T-helper 9 cell (primary cell): ENCODE measurements around the gene GNG3.
"Not testable (repeated sequence)": the region's sequence is repeated elsewhere in the genome, so short reads cannot be mapped to it uniquely, and the experiment has no call there.

Source experiments
- DNase-seq: peaks from one replicate; pipeline ENCODE4 v3.0.0-alpha.2; 2020

The GNG3 gene

GRCh38 chr11:62721994-62722393 is 14.5 kb downstream of the GNG3 start:
- DNase-seq = no peak

DNA sequence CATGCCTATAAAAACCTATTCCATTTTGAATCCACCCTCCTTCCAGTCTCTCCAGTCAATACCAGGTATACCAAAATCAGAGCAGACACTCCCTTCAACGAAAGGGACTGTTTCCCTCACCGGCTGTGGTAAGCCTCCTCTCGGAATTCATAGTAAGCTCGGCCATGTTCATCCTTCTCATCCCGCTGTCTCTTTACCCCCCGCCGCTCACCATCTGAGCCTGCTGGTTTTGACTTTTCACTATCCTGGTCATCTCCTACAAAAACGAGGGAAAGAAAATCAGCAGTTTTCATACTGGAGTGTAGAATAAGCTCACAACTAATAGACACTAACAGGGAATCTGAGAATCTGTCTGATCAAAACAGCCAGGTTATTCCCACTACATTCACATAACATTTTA is 16.7 kb downstream of the GNG3 start:
- DNase-seq = no peak

DNA sequence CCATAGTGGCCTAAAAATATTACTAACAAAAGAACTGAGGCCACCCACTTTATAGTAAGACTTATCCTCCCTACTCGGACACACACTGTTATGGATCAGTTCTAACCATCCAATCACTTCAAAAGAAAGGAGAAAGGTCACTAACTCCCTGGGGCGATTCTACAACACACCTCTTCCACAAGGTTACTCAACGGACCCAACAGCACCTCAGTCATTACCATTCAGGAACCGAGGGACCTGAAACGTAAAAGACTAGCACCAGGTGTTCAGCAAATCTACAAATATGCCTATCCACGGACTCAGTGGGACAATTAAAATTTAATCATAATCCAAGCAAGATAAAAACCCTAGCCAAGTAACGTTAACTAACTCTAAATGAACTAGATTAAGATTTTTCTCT is 18.2 kb downstream of the GNG3 start:
- no peak for DNase-seq

DNA sequence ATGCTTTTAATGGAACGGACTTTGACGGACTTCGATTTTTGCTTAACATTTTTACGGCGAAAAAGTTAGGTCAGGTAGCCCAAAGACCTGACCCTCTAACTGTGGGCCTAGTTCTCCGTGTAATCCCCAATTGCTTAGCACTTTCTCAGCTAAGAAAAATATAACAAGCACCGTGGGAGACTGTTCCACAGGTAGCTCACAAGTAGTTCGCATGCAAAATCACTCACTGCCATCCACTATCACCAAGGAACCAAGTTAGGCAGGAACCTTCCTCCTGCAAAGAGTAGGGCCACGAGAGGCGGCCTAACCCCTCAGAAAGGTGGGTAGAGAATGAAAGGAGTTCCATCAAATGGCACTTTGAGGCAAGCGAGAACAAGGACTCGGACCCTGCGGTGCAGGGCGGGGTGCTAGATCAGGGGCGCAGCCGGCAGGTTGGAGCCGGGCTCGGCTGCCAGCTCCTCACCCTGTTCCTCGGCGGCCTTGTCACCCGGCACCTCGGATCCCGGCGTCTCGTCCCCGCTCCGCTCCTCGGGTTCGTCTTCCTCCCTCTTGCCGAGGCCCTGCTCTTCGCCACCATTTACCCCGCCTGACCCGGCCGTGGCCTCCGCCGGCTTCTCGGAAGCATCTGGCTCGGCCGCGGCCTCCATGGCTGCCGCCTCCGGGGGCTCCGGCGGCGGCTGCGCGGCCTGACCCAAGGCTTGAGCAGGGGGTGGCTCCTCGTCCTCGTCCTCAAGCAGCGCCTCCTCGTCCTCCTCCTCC is 18.9 kb downstream of the GNG3 start:
- no peak for DNase-seq

- no peak for DNase-seq
These were observed 19.4 kb downstream of the GNG3 start for GRCh38 chr11:62726915-62727164.

DNA sequence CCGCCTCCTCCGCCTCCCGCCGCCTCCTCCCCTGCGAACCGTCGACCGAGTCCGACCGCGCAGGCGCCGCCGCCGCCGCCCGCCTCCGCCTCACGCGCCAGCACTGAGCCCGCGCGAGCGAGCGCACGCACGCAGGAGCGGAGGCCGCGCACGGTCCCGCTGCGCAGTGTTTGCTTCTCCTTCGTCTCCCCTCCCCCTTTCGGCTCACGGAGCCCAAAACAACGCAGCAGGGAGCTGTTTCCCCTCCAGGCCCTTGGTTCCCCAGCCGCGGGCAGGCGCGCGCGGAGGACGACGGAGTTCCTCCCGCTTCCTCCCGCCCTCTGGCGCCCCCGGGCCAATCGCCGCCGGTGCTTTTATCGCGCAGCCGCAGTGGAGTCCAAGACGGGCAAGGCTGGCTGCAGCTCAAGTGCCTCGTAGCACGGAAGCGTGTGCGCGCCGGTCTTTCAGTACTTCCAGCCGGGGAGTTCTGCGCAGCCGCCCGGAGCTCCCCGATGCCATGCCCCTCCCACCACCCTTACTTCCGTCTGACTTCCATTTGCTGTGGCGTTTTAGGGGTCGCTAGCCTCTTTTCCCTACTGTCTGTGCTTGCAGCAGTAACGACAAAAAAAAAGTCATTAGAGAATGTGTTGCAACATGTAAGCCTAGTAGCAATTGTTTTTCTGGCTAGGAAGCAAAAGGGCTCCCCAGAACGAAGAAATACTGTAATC is 19.8 kb downstream of the GNG3 start, which contains the start of gene HNRNPUL2:
Gene HNRNPUL2 (minus strand): TSS at position 293 of the 707 bp plus-strand sequence. CDS start 301 bp downstream, outside the sequence.
- DNase-seq = peak; percentile 96

DNA sequence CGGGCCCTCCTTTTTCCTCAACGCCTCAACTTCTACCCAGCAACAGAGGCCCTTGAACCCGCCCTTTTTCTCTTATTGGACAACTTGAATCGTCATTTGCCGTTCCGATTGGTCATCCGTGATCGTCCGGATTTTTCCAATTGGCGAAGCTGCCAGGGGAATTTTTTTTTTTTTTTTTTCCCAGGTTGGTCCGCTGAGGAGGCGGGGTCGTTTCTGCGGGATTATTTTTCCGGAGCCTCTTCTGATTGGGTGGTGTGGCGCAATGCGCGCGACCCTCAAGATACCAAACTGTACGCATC is 20.3 kb downstream of the GNG3 start:
- peak; percentile 71 for DNase-seq

DNA sequence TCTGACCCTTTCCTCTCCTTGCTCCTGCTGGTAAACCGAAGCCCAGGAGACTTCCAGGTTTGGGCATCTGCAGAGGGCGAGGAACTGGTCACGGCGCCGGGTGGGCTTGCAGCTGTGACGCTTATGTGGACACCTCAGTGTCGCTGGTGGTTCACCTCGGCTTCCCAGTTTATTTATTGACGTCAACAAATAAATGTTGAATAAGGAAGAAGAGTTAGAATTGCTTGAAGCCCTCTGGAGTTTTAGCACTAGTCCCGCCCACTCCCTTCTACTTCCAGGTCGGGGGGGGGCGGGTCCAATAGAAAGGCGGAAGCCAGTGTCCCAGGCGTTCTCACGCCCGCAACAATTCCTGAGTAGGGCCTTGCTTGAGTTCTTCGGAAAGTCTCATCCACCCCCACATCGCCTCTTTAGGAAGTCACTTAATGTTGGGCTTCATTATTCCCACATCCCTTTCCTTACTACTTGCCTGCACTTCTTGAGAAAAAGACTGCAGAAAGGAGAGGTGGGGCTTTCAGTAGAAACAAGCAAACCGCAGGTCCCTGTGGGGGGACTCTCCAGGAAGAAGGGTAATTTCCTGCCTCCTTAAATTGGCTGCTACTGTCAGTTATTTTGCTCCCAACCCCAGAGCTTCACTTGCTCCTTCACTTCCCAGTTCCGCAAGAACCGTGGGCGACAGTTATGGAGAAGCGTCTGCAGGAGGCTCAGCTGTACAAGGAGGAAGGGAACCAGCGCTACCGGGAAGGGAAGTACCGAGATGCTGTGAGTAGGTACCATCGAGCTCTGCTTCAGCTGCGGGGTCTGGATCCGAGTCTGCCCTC is 20.9 kb downstream of the GNG3 start, which contains the start of gene TTC9C:
Gene TTC9C (plus strand): TSS at position 316 of the 818 bp plus-strand sequence. CDS start 363 bp downstream, at position 679.
- peak; percentile 78 for DNase-seq

- not testable (repeated sequence) for DNase-seq
These were observed 22.6 kb downstream of the GNG3 start for GRCh38 chr11:62730076-62730475.

DNA sequence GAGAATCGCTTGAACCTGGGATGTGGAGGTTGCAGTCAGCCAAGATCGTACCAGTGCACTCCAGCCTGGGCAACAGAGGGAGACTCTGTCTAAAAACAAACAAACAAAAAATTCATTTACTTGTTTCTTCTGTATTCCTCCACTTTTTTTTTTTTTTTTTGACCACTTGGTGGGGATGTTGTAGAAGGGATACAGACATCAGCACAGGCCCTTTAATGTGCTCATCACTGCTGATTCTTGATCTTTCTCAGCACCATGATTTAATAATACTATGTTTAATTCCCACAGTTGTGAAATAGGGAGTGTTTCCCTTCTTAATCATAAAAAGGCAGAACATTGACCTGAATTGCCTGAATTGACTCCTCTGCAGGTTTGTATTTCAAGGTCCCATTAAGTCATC is 25.4 kb downstream of the GNG3 start:
- no peak for DNase-seq

DNA sequence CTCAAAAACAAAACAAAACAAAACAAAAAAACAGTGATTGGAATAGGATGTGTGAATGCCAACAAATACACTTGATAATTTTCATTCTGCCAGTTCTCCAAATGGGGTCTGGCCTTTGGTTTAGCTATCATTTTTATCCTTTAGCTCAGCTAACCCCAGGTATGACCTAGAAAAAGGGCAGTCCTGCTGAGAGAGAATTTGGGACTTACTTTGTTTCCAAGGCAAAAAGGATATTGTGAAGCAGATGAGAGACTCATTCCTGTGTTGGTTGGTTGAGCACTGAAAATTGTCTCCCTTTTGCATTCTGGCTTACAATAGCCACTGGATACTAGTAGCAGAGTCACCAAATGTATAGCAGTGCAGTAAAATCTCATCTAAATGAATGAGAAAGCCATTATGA is 29.7 kb downstream of the GNG3 start:
- DNase-seq = no peak

DNA sequence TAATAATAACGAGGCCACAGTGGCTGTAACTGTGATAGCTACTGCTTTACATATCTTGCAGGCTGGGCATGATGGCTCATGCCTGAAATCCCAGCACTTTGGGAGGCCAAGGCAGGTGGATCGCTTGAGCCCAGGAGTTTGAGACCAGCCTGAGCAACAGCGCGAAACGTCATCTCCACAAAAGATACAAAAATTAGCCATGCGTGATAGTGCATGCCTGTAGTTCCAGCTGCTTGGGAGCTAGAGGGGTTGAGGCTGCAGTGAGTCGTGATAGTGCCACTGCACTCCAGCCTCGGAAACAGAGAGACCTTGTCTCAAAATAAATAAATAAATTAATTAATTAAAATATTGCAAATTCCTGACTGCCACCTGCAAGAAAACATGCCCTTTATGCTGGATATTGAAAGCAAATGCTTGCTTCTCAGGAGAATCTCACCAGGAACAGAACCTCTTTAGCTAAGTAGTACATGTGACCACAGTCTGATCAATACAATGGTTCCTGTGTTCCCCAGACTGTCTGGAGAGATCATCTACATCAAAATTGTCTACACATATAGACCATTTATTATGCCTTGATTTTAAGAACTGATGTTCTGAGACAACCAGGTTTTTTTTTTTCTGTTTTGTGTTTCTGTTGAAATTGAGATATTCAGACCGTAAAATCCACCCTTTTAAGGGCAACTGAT is 40.1 kb downstream of the GNG3 start:
- no peak for DNase-seq

GRCh38 chr11:62749931-62750330 is 42.5 kb downstream of the GNG3 start:
- DNase-seq = not testable (repeated sequence)

DNA sequence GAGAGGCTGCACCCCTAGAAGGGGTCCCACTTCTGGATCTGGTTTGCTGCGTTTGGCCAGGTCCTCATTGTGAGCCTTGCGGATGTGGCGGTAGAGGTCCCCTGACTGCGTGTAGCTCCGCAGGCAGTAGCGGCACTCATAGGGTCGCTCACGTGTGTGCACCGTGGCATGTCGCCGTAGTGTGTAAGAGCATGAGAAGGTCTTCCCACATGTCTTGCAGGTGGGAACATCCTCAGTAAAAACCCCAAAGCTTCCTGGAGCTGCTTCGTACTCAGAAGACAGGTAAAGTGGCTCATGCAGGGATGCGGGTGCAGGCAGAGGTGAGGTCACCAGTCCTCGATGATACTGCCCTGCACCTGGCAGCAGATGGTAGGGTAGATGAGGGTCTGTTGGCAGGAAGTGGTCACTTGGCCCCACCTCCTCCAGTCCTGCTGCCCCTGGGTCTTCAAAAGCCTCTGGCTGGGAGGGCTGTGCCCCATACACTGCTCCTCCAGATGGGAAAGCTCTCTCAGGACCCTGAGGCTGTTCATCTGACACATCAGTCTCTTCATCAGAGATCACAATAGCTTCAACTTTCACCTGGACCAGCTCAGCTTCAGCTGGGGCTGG is 44.8 kb downstream of the GNG3 start:
- DNase-seq = no peak

DNA sequence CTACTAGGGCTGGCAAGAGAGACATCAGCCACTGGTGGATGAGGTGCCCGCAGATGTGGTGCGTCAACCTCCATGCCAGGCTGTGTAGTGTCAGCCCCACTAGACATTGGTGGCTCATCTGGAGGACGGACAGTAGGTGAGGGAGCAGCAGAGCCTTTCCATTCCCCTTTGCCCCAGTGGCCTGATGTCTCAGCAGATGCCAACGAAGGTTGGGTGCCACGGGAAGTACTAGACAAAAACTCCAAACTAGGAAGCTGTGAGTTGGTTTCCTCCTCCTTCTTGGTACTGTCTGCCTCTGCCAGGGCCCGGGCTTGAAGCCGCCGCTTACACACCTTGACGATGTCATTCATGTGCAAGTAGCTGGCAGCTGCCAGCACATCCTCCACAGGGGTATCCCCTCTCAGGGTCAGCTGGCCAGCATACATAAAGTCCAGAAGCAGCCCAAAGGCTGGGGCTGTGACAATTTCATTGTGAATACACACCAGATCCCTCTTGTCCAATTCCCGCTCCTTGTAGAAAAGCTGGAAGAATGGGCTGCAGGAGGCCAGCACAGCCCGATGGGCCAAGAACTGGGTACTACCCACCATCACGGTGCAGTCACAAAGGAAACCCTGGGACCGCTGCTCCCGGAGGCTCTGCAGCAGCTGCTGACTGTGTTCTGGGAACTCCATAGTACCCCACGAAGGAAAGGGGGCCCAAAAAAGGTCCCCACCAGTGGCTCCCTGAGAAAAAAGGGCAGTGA is 45.7 kb downstream of the GNG3 start:
- no peak for DNase-seq

DNA sequence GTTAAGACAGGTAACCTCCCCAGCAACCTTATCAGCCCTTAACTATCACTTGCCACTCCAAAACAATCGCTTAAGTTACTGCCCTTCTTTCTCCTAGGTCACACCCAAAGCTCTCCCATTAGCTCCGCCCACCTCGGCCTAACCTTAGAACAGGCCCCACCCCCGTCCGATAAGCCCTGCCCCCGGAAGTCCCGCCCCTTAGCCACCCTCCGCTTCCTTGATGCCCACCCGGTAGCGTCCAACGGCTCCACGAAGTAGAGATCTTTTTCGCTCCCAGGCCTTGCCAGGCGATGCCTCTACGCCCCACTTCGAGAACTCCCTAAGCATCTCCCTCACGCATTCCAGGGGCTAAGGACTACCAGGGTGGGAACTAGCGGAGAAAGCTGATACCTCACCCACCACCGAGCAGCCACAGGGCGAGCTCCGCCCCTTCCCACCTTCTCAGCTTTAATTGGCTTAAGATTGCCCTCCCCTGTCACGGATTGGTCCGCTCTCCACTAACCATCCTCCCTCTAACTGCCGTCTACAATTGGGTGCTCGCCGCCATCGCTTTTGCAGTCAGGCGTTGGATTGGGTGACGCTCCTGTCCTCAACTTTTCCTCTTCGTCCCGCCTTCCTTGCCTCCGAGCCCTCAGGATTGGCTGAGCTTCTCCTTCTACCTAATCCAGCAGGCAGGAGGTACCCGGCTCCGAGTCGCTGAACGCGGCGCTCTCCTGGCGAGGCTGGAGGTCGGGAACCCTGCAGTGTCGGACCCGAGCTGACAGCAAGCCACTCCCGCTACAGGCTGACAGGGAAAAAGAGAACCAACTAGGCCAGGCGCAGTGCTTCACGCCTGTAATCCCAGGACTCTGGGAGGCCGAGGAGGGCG is 46.5 kb downstream of the GNG3 start, which contains the start of gene ZBTB3:
Gene ZBTB3 (minus strand): TSS at position 425 of the 868 bp plus-strand sequence. CDS start 496 bp downstream, outside the sequence.
- peak; percentile 98 for DNase-seq

GRCh38 chr11:62755086-62755615 is 47.7 kb downstream of the GNG3 start:
- DNase-seq = no peak

GRCh38 chr11:62757846-62758788 is 50.6 kb downstream of the GNG3 start:
- no peak for DNase-seq
